ENCODE results near the gene ALG6. TPM values are rescaled to one million over a fixed set of nuclear protein-coding genes. Genes with fewer than 3 reads are reported as not detected.

ALG6 gene
- total RNA-seq, 1 donor from 2014 or later: 20.3 TPM

- TF ChIP-seq CTCF (IDR thresholded peaks at IDR 0.05; ENCODE audit: unreplicated experiment): no peak
- no peaks in the 10 kb centered on the region for H3K4me1 Mint-ChIP-seq
- H3K36me3 Mint-ChIP-seq: peaks cover 16% of the 10 kb centered on the region
- H3K9me3 Mint-ChIP-seq: no peaks in the 10 kb centered on the region
- no peaks in the 10 kb centered on the region for H3K27me3 Mint-ChIP-seq (ENCODE audit: low read depth)
- DNase-seq (ENCODE audit: low spot score in 2 of 2, unreplicated experiment in 2 of 2): no peak
- no peak overlapping the region for H3K4me3 Mint-ChIP-seq
- H3K27ac Mint-ChIP-seq: no peak overlapping the region
Observed at GRCh38 chr1:63480057-63480456, 112.6 kb downstream of the ALG6 start.

- H3K36me3 Mint-ChIP-seq: peaks cover 2% of the 10 kb centered on the region
- TF ChIP-seq CTCF (IDR thresholded peaks at IDR 0.05; ENCODE audit: unreplicated experiment): no peak
- no peaks in the 10 kb centered on the region for H3K27me3 Mint-ChIP-seq (ENCODE audit: low read depth)
- no peaks in the 10 kb centered on the region for H3K9me3 Mint-ChIP-seq
- no peak overlapping the region for H3K4me3 Mint-ChIP-seq
- H3K4me1 Mint-ChIP-seq: no peaks in the 10 kb centered on the region
- no peak overlapping the region for H3K27ac Mint-ChIP-seq
- DNase-seq (ENCODE audit: low spot score in 2 of 2, unreplicated experiment in 2 of 2): no peak
Observed at GRCh38 chr1:63486629-63487028, 119.2 kb downstream of the ALG6 start.

GRCh38 chr1:63487336-63488065 is 120.1 kb downstream of the ALG6 start:
- no peak for DNase-seq (ENCODE audit: low spot score in 2 of 2, unreplicated experiment in 2 of 2)
- TF ChIP-seq CTCF (IDR thresholded peaks at IDR 0.05; ENCODE audit: unreplicated experiment): no peak
- Mint-ChIP-seq H3K4me3 (no peak overlapping the region), H3K9me3 (no peaks in the 10 kb centered on the region), H3K27ac (no peak overlapping the region), H3K36me3 (peaks cover 2% of the 10 kb centered on the region), H3K4me1 (no peaks in the 10 kb centered on the region), H3K27me3 (ENCODE audit: low read depth) (no peaks in the 10 kb centered on the region)

Small RNA genes lying within 50 kb of the gene (microRNA-seq; reads per million reads assigned to microRNA genes)
- not detected for gene MIR6068

Other genes starting within 250 kb of the ALG6 start
- not detected in 3 replicates for gene FOXD3, start 45.1 kb upstream of the ALG6 start, total RNA-seq
- gene ITGB3BP, start 155.6 kb downstream of the ALG6 start, total RNA-seq: 37.7 to 40.3 TPM (median 39.4 TPM) in 3 replicates
- gene EFCAB7, start 155.9 kb downstream of the ALG6 start, total RNA-seq: 8.5 to 10.7 TPM (median 9.6 TPM) in 3 replicates
- gene PGM1, start 225.8 kb downstream of the ALG6 start, total RNA-seq: 43.8 to 46.8 TPM (median 46.0 TPM) in 3 replicates

Data from mesothelial cell of epicardium (in vitro differentiated cells).